Activated CD4-positive, alpha-beta T cell treated with anti-CD3 and anti-CD28 coated beads, Interleukin-2, amount 10 ng/mL, durations not matched to agents 24 days and 14 days (primary cell): ENCODE data around the gene DNAJA3. TPM values are rescaled to one million over a fixed set of nuclear protein-coding genes. Genes with fewer than 3 reads are reported as not detected.

Experiments used
- DNase-seq: peaks from one replicate; pipeline ENCODE4 v3.0.0; 2022
- H3K27ac Mint-ChIP-seq: one replicate; pipeline ENCODE4 v1.8.0; 2022; ENCODE audit warnings: mild to moderate bottlenecking, mixed read lengths
- H3K27me3 Mint-ChIP-seq: one replicate; pipeline ENCODE4 v1.8.0; 2022; ENCODE audit warnings: mixed read lengths
- H3K36me3 Mint-ChIP-seq: one replicate; pipeline ENCODE4 v1.8.0; 2022; ENCODE audit warnings: low read depth, mild to moderate bottlenecking, mixed read lengths
- H3K4me1 Mint-ChIP-seq: one replicate; pipeline ENCODE4 v1.8.0; 2021; ENCODE audit warnings: mixed read lengths
- H3K4me3 Mint-ChIP-seq: one replicate; pipeline ENCODE4 v1.8.0; 2022; ENCODE audit warnings: mild to moderate bottlenecking, moderate library complexity, mixed read lengths
- H3K9me3 Mint-ChIP-seq: one replicate; pipeline ENCODE4 v1.8.0; 2021; ENCODE audit warnings: mixed read lengths
- intact Hi-C: fragments of 100-400 bp; cut with micrococcal nuclease; formaldehyde crosslinking; loops from one replicate; pipeline ENCODE4 v1.15.1; 2023
- total RNA-seq: library from RNA; stranded (reverse); gene quantifications from 2 replicates; pipeline ENCODE4 v1.2.3, GENCODE V29; 2022

Gene DNAJA3
- total RNA-seq, 1 donor from 2014 or later, result 106 TPM

DNA sequence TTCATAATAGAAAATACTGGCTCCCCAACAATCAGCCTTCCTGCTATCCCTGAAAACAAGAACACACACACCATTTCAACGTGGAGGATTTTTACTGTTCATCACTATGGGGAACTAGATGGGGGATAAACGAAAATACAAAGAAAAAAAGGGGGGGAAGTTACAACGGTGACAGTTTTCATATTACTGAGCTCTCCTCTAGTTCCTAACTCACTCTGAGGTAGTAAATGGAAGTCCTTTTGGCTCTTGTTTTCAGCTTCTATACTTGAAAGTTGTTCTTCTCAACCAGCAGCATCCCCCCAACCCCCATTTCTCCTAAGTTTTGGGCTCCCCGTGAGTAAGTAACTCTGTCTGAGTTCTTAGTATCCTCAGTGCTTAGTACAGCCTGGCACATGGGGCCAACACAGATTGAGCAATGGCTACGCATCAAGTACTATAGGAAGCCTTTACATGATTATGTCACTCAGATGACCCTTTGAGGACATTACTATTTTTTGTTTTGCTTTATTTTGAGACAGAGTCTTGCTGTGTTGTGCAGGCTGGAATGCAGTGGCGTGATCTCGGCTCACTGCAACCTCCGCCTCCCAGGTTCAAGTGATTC is 5.1 kb upstream of the DNAJA3 start:
- Mint-ChIP-seq H3K4me1 (peaks cover 17% of the 10 kb centered on the region), H3K9me3 (no peaks in the 10 kb centered on the region), H3K4me3 (no peak overlapping the region), H3K27me3 (peaks cover 8% of the 10 kb centered on the region), H3K27ac (no peak overlapping the region), H3K36me3 (peaks cover 2% of the 10 kb centered on the region)
- DNase-seq, result no peak
- intact Hi-C loops, result no loop called here

DNA sequence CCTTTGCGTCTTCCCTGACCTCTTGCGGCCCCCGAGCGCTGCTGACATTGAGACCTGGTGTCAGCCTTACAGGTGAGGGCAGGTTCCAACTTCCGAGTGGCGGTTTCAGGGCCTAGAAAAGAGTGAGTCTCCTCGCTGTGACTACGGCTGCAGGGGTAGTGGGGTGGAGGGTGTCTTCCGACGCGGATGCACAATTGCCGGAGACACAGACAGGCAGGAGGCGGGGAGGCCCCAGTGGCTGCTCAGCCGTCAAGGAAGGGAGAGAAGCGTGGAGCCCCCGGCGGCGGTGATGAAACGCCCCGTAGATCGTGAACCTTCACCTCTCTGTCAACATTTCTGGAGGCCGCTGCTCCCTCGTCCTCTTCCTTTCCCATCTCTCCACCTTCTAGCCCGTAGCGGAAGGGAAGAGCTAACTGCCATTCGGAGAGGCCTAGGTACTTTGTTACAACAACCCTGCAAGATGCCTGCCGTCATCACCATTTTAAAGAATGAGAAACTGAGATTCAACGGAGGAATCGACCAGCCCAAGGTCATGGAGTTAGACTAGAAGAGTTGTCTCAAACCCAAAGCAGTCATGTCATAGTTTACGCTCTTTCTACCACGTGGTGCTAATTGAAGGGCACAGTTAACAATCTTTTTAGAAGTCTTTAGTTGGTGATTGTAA is 485 bp downstream of the DNAJA3 start:
- no peak for DNase-seq
- peak overlapping the region; percentile 100 for H3K27ac Mint-ChIP-seq
- peaks cover 29% of the 10 kb centered on the region for H3K4me1 Mint-ChIP-seq
- intact Hi-C loops, result loop anchor here (1.0 to 5.0 kb wide), 3 partner anchors 50 to 186 kb away; partner anchors contain the start of genes CDIP1, HMOX2 and UBALD1
- H3K36me3 Mint-ChIP-seq, result peaks cover 32% of the 10 kb centered on the region
- H3K4me3 Mint-ChIP-seq, result peak overlapping the region; percentile 100
- H3K9me3 Mint-ChIP-seq, result no peaks in the 10 kb centered on the region
- H3K27me3 Mint-ChIP-seq, result peaks cover 3% of the 10 kb centered on the region

DNA sequence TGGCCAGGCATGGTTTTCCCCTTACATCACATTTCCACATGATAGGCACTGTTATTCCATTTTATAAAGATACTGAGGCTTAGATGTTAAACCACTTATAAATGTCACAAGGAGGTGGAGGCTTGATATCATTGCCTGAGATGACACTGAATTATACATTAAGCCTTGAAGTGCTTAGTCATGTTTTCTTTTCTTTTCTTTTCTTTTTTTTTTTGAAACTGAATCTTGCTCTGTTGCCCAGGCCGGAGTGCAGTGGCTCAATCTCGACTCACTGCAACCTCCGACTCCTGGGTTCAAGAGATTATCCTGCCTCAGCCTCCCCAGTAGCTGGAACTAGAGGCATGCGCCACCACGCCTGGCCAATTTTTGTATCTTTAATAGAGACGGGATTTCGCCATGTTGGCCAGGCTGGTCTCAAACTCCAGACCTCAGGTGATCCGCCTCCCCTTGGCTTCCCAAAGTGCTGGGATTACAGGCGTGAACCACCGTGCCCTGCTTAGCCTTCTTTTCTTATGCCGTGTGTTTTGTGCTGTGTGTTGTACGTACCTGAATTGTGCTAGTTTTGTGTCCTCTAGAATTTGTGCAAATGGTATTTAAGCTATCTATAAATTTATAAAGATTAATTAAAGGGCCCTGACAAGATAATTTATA is 1.2 kb downstream of the DNAJA3 start:
- intact Hi-C loops, result loop anchor here (1.0 to 5.0 kb wide), 3 partner anchors 49 to 185 kb away; partner anchors contain the start of genes CDIP1, HMOX2 and UBALD1
- no peak for DNase-seq
- peaks cover 37% of the 10 kb centered on the region for H3K36me3 Mint-ChIP-seq
- peaks cover 3% of the 10 kb centered on the region for H3K27me3 Mint-ChIP-seq
- peaks cover 29% of the 10 kb centered on the region for H3K4me1 Mint-ChIP-seq
- peak overlapping the region; percentile 100 for H3K27ac Mint-ChIP-seq
- H3K9me3 Mint-ChIP-seq, result no peaks in the 10 kb centered on the region
- peak overlapping the region; percentile 100 for H3K4me3 Mint-ChIP-seq

DNA sequence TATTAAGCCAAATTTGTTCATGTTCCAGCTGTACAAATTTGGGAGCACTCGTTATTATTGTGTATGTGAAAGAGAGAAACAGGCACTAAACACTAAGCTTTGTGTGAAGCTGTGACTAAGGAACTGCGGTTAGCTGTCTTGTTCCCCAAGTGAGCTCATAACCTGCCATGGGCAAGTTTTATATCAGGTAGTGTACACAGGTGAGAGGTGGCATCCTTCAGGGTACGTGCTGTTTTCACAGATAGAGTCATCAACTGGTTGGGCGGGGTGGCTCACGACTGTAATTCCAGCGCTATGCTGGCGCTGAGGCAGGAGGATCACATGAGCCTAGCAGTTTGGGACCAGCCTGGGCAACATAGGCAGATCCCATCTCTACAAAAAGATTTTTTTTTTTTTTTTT is 2.8 kb downstream of the DNAJA3 start:
- H3K4me3 Mint-ChIP-seq, result peak overlapping the region; percentile 35
- peak overlapping the region; percentile 13 for H3K27ac Mint-ChIP-seq
- no peaks in the 10 kb centered on the region for H3K9me3 Mint-ChIP-seq
- intact Hi-C loops, result loop anchor here (5.0 kb wide), 2 partner anchors 109 to 184 kb away; partner anchors contain the start of genes CDIP1 and UBALD1
- peaks cover 43% of the 10 kb centered on the region for H3K36me3 Mint-ChIP-seq
- H3K4me1 Mint-ChIP-seq, result peaks cover 29% of the 10 kb centered on the region
- DNase-seq, result no peak
- peaks cover 3% of the 10 kb centered on the region for H3K27me3 Mint-ChIP-seq

DNA sequence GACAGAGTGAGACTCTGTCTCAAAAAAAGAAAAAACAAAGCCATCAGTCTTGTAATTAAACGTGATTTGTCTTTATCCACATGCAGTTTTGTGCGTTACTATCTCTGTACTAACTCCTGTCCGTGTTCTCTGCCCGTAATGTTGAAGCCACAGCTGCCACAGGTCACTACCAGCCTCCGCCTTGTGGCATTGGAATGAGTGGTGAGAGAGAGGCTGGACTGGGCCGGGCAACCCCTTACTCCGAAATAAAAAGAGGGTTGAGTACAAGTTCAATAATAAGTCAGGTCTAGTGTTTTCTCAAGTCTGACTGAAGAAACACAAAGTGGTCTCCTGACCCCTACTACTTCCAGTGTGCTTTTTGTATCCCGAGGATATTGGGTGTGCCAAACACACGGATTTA is 5.4 kb downstream of the DNAJA3 start:
- intact Hi-C loops, result no loop called here
- peaks cover 29% of the 10 kb centered on the region for H3K4me1 Mint-ChIP-seq
- peaks cover 52% of the 10 kb centered on the region for H3K36me3 Mint-ChIP-seq
- H3K4me3 Mint-ChIP-seq, result no peak overlapping the region
- no peak overlapping the region for H3K27ac Mint-ChIP-seq
- no peaks in the 10 kb centered on the region for H3K9me3 Mint-ChIP-seq
- DNase-seq, result no peak
- H3K27me3 Mint-ChIP-seq, result no peaks in the 10 kb centered on the region

DNA sequence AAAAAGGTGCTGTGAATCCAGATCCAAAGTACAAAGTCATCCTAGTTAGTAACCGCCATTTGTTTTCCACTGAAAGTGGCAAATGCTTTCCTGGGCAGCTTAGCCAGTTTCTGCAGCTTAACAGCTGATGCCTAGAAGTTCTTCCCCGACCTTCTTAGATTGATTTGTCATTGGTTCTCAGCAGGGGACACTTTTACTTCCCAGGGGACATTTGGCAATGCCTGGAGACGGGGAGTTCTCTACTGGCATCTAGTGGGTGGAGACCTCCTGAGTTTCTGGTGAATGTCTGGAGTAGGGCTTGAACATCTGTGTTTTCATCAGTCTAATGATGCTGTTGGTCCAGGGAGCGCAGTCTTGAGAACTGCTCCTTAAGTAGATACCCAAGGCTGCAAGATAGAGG is 7.6 kb downstream of the DNAJA3 start:
- intact Hi-C loops, result no loop called here
- DNase-seq, result no peak
- no peak overlapping the region for H3K4me3 Mint-ChIP-seq
- H3K9me3 Mint-ChIP-seq, result no peaks in the 10 kb centered on the region
- H3K27me3 Mint-ChIP-seq, result no peaks in the 10 kb centered on the region
- H3K4me1 Mint-ChIP-seq, result peaks cover 16% of the 10 kb centered on the region
- no peak overlapping the region for H3K27ac Mint-ChIP-seq
- H3K36me3 Mint-ChIP-seq, result peaks cover 52% of the 10 kb centered on the region

DNA sequence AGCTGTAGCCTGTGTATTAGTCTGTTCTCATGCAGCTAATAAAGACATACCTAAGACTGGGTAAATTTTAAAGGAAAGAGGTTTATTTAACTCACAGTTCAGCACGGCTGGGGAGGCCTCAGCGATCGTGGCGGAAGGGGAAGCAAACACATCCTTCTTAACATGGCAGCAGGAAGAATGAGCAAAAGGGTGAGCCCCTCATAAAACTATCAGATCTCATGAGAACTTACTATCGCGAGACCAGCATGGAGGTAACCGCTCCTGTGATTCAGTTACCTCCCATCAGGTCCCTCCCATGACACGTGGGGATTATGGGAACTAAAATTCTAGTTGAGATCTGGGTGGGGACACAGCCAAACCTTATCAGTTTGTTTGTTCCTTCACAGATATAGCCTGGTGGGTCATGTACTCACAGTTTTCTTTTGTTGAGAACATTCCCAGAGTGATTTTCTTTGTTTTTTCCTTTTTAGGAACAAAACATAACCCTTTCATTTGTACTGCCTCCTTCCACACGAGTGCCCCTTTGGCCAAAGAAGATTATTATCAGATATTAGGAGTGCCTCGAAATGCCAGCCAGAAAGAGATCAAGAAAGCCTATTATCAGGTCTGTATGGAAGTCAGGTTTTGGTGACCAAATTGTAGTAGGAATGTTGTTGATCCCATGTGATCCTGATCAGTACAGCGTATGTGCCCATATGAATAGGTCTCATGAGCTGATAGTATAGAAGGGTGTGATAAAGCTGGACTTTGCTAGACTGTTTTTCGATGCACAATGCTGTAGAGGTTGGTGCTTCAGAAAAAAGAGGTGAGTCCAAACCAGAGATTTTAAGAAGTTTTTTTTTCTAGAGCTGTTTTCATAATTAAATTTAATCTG is 8.5 kb downstream of the DNAJA3 start:
- Mint-ChIP-seq H3K4me3 (no peak overlapping the region), H3K36me3 (peaks cover 53% of the 10 kb centered on the region), H3K9me3 (no peaks in the 10 kb centered on the region), H3K27ac (no peak overlapping the region), H3K4me1 (peaks cover 13% of the 10 kb centered on the region), H3K27me3 (no peaks in the 10 kb centered on the region)
- DNase-seq, result no peak
- intact Hi-C loops, result no loop called here

DNA sequence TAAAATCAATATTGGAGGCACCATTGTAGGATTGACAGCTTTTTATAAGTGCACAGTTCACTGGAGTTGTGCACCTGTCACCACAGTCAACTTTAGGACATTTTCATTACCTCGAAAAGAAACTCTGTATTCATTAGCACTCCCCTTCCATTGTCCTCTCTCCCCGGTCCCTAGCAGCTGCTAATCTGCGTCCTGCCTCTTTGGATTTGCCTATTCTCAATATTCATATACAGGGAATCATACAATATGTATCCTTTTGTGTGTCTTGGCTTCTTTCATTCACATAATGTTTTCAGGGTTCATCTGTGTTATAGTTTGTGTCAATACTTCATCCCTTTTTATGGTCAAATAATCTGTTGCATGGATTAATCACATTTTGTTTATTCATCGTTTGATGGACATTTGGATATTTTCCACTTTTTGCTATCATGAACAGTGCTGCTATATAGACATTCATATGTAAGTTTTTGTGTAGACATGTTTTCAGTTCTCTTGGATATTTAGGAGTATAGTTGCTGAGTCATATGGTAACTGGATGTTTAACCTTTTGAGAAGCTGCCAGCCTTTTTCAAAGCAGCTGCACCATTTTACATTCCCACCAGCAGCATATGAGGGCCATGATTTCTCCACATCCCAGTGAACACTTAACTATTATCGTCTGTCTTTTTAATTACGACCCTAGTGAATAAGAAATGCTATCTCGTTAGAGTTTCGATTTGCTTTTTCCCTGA is 9.8 kb downstream of the DNAJA3 start:
- DNase-seq, result no peak
- H3K4me3 Mint-ChIP-seq, result no peak overlapping the region
- H3K4me1 Mint-ChIP-seq, result peaks cover 13% of the 10 kb centered on the region
- no peaks in the 10 kb centered on the region for H3K27me3 Mint-ChIP-seq
- peaks cover 53% of the 10 kb centered on the region for H3K36me3 Mint-ChIP-seq
- no peaks in the 10 kb centered on the region for H3K9me3 Mint-ChIP-seq
- no peak overlapping the region for H3K27ac Mint-ChIP-seq
- intact Hi-C loops, result no loop called here

DNA sequence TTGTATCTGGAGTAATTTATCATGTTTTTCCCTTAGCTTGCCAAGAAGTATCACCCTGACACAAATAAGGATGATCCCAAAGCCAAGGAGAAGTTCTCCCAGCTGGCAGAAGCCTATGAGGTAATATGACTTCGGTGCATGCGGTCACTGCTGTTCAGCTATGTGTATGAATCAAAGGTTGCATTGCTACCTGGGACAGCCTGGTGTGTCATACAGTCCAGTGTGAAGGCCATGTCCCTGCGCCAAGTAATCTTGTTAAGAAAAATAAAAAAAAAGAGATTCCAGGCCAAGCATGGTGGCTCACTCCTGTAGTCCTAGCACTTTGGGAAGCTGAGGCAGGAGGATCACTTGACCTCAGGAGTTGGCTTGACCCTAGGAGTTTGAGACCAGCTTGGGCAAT is 11.7 kb downstream of the DNAJA3 start:
- Mint-ChIP-seq H3K36me3 (peaks cover 55% of the 10 kb centered on the region), H3K27ac (no peak overlapping the region), H3K4me3 (no peak overlapping the region), H3K27me3 (no peaks in the 10 kb centered on the region), H3K9me3 (no peaks in the 10 kb centered on the region), H3K4me1 (peaks cover 13% of the 10 kb centered on the region)
- intact Hi-C loops, result no loop called here
- DNase-seq, result no peak

DNA sequence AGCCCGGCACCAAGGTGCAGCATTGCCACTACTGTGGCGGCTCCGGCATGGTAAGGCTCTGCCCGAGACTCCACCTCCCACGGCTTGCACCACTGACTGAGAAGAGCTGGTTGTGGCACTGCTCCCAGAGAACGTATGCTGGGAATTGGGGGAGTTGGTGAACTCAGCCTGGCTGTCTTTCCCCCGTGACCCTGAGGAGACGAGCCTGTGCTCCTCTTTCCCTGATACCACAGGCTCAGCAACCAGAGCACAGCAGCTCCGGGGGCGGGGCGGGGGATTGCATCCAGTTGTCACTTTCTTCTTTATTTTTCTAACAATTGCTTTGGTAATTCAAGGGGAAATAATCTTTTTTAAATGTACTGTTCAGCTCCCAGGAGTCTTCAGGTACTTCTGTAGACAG is 16.7 kb downstream of the DNAJA3 start:
- Mint-ChIP-seq H3K27me3 (no peaks in the 10 kb centered on the region), H3K4me1 (no peaks in the 10 kb centered on the region), H3K36me3 (peaks cover 65% of the 10 kb centered on the region), H3K4me3 (no peak overlapping the region), H3K27ac (no peak overlapping the region), H3K9me3 (no peaks in the 10 kb centered on the region)
- no peak for DNase-seq
- intact Hi-C loops, result no loop called here

DNA sequence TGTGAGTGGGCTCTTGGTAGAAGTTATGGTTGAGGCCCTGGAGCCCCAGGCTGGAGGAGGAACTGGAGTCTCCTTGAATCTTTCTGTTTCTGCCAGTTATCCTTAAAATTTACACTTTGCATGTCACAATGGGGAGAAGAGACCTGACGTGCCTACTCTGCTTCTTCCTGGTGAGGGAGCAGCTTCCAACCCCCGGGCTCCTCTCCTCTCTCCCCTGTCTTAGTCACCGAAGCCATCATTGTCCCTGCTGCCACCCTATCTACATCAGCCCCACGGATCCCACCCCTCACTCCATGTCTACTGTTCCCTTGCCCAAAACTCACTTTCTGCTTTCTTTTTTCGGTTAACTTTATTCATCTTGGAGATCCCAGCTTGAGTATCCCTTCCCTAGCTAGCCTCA is 17.6 kb downstream of the DNAJA3 start:
- peaks cover 67% of the 10 kb centered on the region for H3K36me3 Mint-ChIP-seq
- H3K4me3 Mint-ChIP-seq, result no peak overlapping the region

DNA sequence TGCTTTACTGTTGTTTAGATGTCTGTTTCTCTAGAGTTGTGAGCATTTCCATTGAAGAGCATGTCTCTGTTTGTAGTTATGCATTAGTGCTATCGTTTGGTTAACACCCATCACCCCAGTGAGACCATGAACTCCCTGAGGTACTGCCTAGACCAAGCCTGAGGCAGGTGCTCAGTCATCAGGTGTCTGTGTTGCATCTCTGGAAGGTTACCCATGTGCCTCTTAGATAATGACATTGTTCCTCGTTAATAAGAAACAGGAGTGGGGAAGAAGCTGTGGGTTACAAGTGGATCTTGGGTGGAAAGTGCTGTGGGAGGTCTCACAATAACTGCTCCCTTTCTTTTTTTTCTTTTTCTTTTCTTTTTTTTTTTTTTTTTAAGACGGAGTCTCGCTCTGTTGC is 18.3 kb downstream of the DNAJA3 start:
- DNase-seq, result no peak
- no peaks in the 10 kb centered on the region for H3K27me3 Mint-ChIP-seq
- H3K36me3 Mint-ChIP-seq, result peaks cover 64% of the 10 kb centered on the region
- no peak overlapping the region for H3K4me3 Mint-ChIP-seq
- no peaks in the 10 kb centered on the region for H3K9me3 Mint-ChIP-seq
- no peaks in the 10 kb centered on the region for H3K4me1 Mint-ChIP-seq
- intact Hi-C loops, result no loop called here
- no peak overlapping the region for H3K27ac Mint-ChIP-seq

More for the DNA sequence above, 17.6 kb downstream of the DNAJA3 start:
- no peaks in the 10 kb centered on the region for H3K27me3 Mint-ChIP-seq
- no peak for DNase-seq
- intact Hi-C loops, result no loop called here
- H3K9me3 Mint-ChIP-seq, result no peaks in the 10 kb centered on the region
- H3K27ac Mint-ChIP-seq, result no peak overlapping the region
- no peaks in the 10 kb centered on the region for H3K4me1 Mint-ChIP-seq

DNA sequence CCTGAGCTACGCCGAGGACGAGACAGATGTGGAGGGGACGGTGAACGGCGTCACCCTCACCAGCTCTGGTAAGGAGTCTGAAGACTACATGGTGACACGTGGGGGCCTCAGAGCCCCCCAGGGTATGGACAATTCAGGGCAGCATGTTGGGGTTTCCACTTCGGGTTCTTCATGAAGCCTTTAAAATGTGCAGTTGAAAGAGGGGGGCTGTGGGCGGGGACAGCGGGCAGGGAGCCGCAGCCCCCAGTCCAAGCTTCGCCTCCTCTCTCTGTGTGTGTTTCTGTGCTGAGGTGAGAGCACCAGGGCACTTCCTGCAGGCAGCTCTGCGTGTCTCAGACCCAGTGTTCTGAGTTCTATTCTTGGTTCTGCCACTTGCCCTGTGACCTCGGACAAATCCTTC is 24.8 kb downstream of the DNAJA3 start:
- intact Hi-C loops, result no loop called here
- Mint-ChIP-seq H3K4me3 (no peak overlapping the region), H3K36me3 (peaks cover 56% of the 10 kb centered on the region), H3K4me1 (no peaks in the 10 kb centered on the region), H3K9me3 (no peaks in the 10 kb centered on the region), H3K27me3 (no peaks in the 10 kb centered on the region), H3K27ac (no peak overlapping the region)
- DNase-seq, result no peak
